Neural cell (in vitro differentiated cells): ENCODE measurements around the gene ANXA1. TPM values are rescaled to one million over a fixed set of nuclear protein-coding genes. Genes with fewer than 3 reads are reported as not detected.

ENCODE experiments used
- H2AFZ ChIP-seq: fragments of 200-600, 300-800 bp; sonication (generic), shearing (Covaris generic); 2 replicates; pipeline ENCODE4 v1.6.0; 2014; ENCODE audit warnings: low read depth, mild to moderate bottlenecking, antibody characterized with exemption, low read length, moderate library complexity
- H3F3A ChIP-seq: fragments of 200-600 bp; shearing (Covaris generic); 2 replicates; pipeline ENCODE4 v1.6.1; 2016; ENCODE audit warnings: mild to moderate bottlenecking, moderate library complexity, mixed read lengths, antibody characterized with exemption, low read length; ENCODE audit not compliant: insufficient read depth, poor library complexity, severe bottlenecking
- H3K27ac ChIP-seq: fragments of 200-600, 300-800 bp; sonication (generic), shearing (Covaris generic); 2 replicates; pipeline ENCODE4 v1.5.1; 2014; ENCODE audit warnings: mild to moderate bottlenecking, low read length, moderate library complexity
- H3K27me3 ChIP-seq: fragments of 300-800, 200-600 bp; sonication (generic), shearing (Covaris generic); 2 replicates; pipeline ENCODE4 v1.6.0; 2014; ENCODE audit warnings: mild to moderate bottlenecking, low read depth, low read length, moderate library complexity; ENCODE audit not compliant: insufficient read depth
- H3K36me3 ChIP-seq: fragments of 300-800, 200-600 bp; sonication (generic), shearing (Covaris generic); 2 replicates; pipeline ENCODE4 v1.5.1; 2014; ENCODE audit warnings: mild to moderate bottlenecking, antibody characterized with exemption, low read length, moderate library complexity; ENCODE audit not compliant: insufficient read depth
- H3K4me2 ChIP-seq: fragments of 300-800, 200-600 bp; sonication (generic), shearing (Covaris generic); 2 replicates; pipeline ENCODE4 v1.6.0; 2014; ENCODE audit warnings: mild to moderate bottlenecking, low read length
- H3K4me3 ChIP-seq: fragments of 300-800, 200-600 bp; sonication (generic), shearing (Covaris generic); 2 replicates; pipeline ENCODE4 v1.5.1; 2014; ENCODE audit warnings: mild to moderate bottlenecking, low read length, moderate library complexity
- H3K79me2 ChIP-seq: fragments of 200-600 bp; shearing (Covaris generic); replicated peaks from 2 replicates; pipeline ENCODE4 v1.6.0; 2014; ENCODE audit warnings: mild to moderate bottlenecking, low read length, moderate library complexity; ENCODE audit not compliant: insufficient read depth
- H3K9ac ChIP-seq: fragments of 300-800, 200-600 bp; sonication (generic), shearing (Covaris generic); 2 replicates; pipeline ENCODE4 v1.6.1; 2016; ENCODE audit warnings: mild to moderate bottlenecking, low read length, mixed read lengths
- H3K9me2 ChIP-seq: fragments of 200-600 bp; shearing (Covaris generic); 2 replicates; pipeline ENCODE4 v1.6.1; 2016; ENCODE audit warnings: mild to moderate bottlenecking, low read length, mixed read lengths; ENCODE audit not compliant: insufficient read depth
- H3K9me3 ChIP-seq: fragments of 200-600, 300-800 bp; sonication (generic), shearing (Covaris generic); 2 replicates; pipeline ENCODE4 v1.6.1; 2016; ENCODE audit warnings: mild to moderate bottlenecking, mixed run types, low read length, moderate library complexity, mixed read lengths
- H4K20me1 ChIP-seq: fragments of 200-600 bp; shearing (Covaris generic); 2 replicates; pipeline ENCODE4 v1.6.1; 2016; ENCODE audit warnings: mild to moderate bottlenecking, mixed run types; ENCODE audit not compliant: insufficient read depth
- EP300 ChIP-seq: fragments of 450-650 bp; conservative IDR thresholded peaks from 2 replicates; pipeline ENCODE4 v1.6.1; 2014; ENCODE audit warnings: antibody characterized with exemption, mild to moderate bottlenecking, moderate library complexity; ENCODE audit not compliant: poor library complexity, severe bottlenecking
- EZH2 ChIP-seq: fragments of 200-600, 300-800 bp; shearing (Covaris generic), sonication (generic); IDR thresholded peaks from 2 replicates; pipeline ENCODE4 v1.6.1; 2014; ENCODE audit warnings: antibody characterized with exemption, low read length, borderline replicate concordance, mild to moderate bottlenecking; ENCODE audit not compliant: insufficient read depth, poor library complexity, severe bottlenecking
- MXI1 ChIP-seq: fragments of 450-650 bp; conservative IDR thresholded peaks from 2 replicates; pipeline ENCODE4 v1.6.1; 2014; ENCODE audit warnings: antibody characterized with exemption, mild to moderate bottlenecking; ENCODE audit not compliant: poor library complexity, severe bottlenecking
- POLR2AphosphoS5 ChIP-seq: IDR thresholded peaks from 2 replicates; pipeline ENCODE4 v1.6.1; 2012
- RAD21 ChIP-seq: fragments of 450-650 bp; conservative IDR thresholded peaks from 2 replicates; pipeline ENCODE4 v1.6.1; 2014; ENCODE audit warnings: antibody characterized with exemption, mild to moderate bottlenecking, moderate library complexity
- SMC3 ChIP-seq: fragments of 450-650 bp; conservative IDR thresholded peaks from 2 replicates; pipeline ENCODE4 v1.6.1; 2014; ENCODE audit warnings: antibody characterized with exemption, mild to moderate bottlenecking, moderate library complexity; ENCODE audit not compliant: poor library complexity
- TAF1 ChIP-seq: IDR thresholded peaks from 2 replicates; pipeline ENCODE4 v1.6.1; 2012; ENCODE audit warnings: low read depth
- polyA plus RNA-seq: library from polyadenylated mRNA; depleted of rRNA; stranded (reverse); fragments of >200 nt; gene quantifications from 2 replicates; pipeline ENCODE4 v1.2.3, GENCODE V29; 2014
- TF ChIP-seq, protein P1 (sequence below): fragments of 450-650 bp; IDR thresholded peaks from 2 replicates; pipeline ENCODE4 v1.5.1; 2014; ENCODE audit warnings: antibody characterized with exemption, mild to moderate bottlenecking, moderate library complexity; ENCODE audit not compliant: poor library complexity, severe bottlenecking
- TF ChIP-seq, protein P2 (sequence below): IDR thresholded peaks from 2 replicates; pipeline ENCODE4 v1.6.1; 2012; ENCODE audit warnings: borderline replicate concordance

ANXA1 gene
- polyA plus RNA-seq, 1 donor from 2014 or later: 5.8 TPM

DNA sequence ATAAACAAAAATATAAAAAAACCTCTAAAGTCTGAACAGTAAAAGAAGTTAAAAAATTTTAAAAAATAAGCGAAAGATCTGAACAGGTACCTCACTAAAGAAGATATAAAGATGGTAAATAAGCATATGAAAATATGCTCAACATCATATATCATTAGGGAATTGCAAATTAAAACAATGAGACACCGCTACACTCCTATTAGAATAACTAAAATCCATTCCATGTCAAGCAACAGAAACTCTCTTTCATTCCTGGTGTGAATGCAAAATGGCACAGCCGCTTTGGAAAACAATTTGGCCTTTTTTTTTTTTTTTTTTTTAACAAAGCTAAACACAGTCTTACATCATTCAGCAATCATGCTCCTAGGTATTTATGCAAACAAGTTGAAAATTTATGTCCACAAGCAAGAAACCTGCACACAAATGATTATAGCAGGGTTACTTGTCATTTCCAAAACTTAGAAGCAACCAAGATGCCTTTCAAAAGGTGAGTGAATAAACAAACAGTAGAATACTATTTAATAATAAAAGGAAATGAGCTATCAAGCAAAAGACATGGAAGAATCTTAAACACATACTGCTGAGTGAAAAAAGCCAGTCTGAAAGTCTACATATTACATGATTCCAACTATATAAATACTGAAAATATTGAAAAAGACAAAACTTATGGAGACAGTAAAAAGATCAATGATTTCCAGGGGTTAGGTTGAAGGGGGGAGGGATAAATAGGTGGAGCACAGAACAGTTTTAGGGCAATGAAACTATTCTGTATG lies 22.1 kb downstream of the ANXA1 start:
- no peaks in the 10 kb centered on the region for H3F3A ChIP-seq
- no peak overlapping the region for H2AFZ ChIP-seq
- no peak overlapping the region for H3K4me2 ChIP-seq
- TF ChIP-seq SMC3: no peak
- TF ChIP-seq POLR2AphosphoS5: no peak
- no peak for TF ChIP-seq EZH2
- TF ChIP-seq EP300: no peak
- no peak for TF ChIP-seq TAF1
- TF ChIP-seq, protein P1, sequence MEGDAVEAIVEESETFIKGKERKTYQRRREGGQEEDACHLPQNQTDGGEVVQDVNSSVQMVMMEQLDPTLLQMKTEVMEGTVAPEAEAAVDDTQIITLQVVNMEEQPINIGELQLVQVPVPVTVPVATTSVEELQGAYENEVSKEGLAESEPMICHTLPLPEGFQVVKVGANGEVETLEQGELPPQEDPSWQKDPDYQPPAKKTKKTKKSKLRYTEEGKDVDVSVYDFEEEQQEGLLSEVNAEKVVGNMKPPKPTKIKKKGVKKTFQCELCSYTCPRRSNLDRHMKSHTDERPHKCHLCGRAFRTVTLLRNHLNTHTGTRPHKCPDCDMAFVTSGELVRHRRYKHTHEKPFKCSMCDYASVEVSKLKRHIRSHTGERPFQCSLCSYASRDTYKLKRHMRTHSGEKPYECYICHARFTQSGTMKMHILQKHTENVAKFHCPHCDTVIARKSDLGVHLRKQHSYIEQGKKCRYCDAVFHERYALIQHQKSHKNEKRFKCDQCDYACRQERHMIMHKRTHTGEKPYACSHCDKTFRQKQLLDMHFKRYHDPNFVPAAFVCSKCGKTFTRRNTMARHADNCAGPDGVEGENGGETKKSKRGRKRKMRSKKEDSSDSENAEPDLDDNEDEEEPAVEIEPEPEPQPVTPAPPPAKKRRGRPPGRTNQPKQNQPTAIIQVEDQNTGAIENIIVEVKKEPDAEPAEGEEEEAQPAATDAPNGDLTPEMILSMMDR: no peak
- no peak for TF ChIP-seq RAD21
- no peak for TF ChIP-seq MXI1
- TF ChIP-seq, protein P2, sequence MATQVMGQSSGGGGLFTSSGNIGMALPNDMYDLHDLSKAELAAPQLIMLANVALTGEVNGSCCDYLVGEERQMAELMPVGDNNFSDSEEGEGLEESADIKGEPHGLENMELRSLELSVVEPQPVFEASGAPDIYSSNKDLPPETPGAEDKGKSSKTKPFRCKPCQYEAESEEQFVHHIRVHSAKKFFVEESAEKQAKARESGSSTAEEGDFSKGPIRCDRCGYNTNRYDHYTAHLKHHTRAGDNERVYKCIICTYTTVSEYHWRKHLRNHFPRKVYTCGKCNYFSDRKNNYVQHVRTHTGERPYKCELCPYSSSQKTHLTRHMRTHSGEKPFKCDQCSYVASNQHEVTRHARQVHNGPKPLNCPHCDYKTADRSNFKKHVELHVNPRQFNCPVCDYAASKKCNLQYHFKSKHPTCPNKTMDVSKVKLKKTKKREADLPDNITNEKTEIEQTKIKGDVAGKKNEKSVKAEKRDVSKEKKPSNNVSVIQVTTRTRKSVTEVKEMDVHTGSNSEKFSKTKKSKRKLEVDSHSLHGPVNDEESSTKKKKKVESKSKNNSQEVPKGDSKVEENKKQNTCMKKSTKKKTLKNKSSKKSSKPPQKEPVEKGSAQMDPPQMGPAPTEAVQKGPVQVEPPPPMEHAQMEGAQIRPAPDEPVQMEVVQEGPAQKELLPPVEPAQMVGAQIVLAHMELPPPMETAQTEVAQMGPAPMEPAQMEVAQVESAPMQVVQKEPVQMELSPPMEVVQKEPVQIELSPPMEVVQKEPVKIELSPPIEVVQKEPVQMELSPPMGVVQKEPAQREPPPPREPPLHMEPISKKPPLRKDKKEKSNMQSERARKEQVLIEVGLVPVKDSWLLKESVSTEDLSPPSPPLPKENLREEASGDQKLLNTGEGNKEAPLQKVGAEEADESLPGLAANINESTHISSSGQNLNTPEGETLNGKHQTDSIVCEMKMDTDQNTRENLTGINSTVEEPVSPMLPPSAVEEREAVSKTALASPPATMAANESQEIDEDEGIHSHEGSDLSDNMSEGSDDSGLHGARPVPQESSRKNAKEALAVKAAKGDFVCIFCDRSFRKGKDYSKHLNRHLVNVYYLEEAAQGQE: no peak
- H3K4me3 ChIP-seq: no peak overlapping the region
- H3K79me2 ChIP-seq: no peaks in the 10 kb centered on the region
- H3K36me3 ChIP-seq: no peaks in the 10 kb centered on the region
- no peak overlapping the region for H3K9ac ChIP-seq
- no peaks in the 10 kb centered on the region for H3K9me3 ChIP-seq
- H3K27me3 ChIP-seq: no peaks in the 10 kb centered on the region
- H3K27ac ChIP-seq: no peak overlapping the region
- H3K9me2 ChIP-seq: no peaks in the 10 kb centered on the region
- no peaks in the 10 kb centered on the region for H4K20me1 ChIP-seq

DNA sequence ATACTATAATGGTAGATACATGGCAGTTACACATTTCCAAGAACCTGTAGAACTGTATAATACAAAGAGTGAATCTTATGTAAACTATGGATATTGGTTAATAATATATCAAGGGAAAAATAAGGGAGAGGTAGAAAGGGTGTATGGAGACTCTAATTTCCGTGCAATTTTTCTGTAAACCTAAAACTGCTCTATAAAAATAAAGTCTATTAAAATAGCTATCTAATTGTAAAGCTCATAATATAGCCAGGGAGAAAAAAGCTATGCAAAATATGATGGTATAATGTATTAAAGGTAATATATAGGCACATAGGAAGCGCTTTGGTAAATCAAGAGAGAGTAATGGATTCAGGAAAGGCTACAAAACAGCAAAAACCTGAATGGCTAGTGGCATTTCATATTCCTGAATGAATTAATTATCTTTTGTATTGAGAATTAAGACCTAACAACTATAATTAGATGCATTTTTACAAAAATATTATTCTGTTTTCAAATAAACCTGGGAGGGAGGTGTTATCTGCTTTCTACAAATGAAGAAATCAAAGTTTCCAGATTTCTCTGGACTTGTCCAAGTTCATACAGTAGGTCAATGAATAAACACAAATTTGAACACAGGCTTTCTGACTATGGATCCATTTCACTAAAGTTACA lies 22.8 kb downstream of the ANXA1 start:
- Histone ChIP-seq H3K9ac (no peak overlapping the region), H3K27me3 (no peaks in the 10 kb centered on the region), H3K9me2 (no peaks in the 10 kb centered on the region), H3K27ac (no peak overlapping the region), H3K36me3 (no peaks in the 10 kb centered on the region), H3F3A (no peaks in the 10 kb centered on the region), H3K9me3 (no peaks in the 10 kb centered on the region), H3K4me2 (no peak overlapping the region), H3K4me3 (no peak overlapping the region), H2AFZ (no peak overlapping the region), H3K79me2 (no peaks in the 10 kb centered on the region), H4K20me1 (no peaks in the 10 kb centered on the region)
- TF ChIP-seq, protein P2: no peak
- TF ChIP-seq, protein P1: no peak
- no peak for TF ChIP-seq TAF1
- TF ChIP-seq SMC3: no peak
- no peak for TF ChIP-seq EP300
- TF ChIP-seq POLR2AphosphoS5: no peak
- TF ChIP-seq MXI1: no peak
- TF ChIP-seq EZH2: no peak
- no peak for TF ChIP-seq RAD21
